HCT116 (cell line): Measurements from ENCODE around the gene RBP4.

ENCODE experiments used
- ATF3 ChIP-seq: IDR thresholded peaks from 2 replicates; pipeline ENCODE4 v1.6.1; 2012
- CTCF ChIP-seq, 3 experiments: fragments of 200-600 bp in 1 of 3; sonication (generic) in 1 of 3; IDR thresholded peaks in 2 of 3; conservative IDR thresholded peaks in 1 of 3; 2 replicates each; pipeline ENCODE4 v1.5.1; 2012 to 2017; ENCODE audit warnings: low read depth in 2 of 3, low read length in 2 of 3, antibody characterized with exemption in 1 of 3, borderline replicate concordance in 1 of 3, control low read depth in 1 of 3, mild to moderate bottlenecking in 1 of 3, mixed read lengths in 1 of 3, mixed run types in 1 of 3, moderate library complexity in 1 of 3; ENCODE audit not compliant: insufficient read depth in 1 of 3
- EZH2 ChIP-seq: fragments of 200-600 bp; sonication (generic); IDR thresholded peaks from 2 replicates; pipeline ENCODE4 v1.6.1; 2017; ENCODE audit warnings: antibody characterized with exemption, mixed run types
- EZH2phosphoT487 ChIP-seq: fragments of 200-600 bp; IDR thresholded peaks from 2 replicates; pipeline ENCODE4 v1.6.1; 2018; ENCODE audit warnings: antibody characterized with exemption, borderline replicate concordance
- JUND ChIP-seq: IDR thresholded peaks from 2 replicates; pipeline ENCODE4 v1.6.1; 2012
- POLR2A ChIP-seq: IDR thresholded peaks from 2 replicates; pipeline ENCODE4 v1.7.0; 2011; ENCODE audit warnings: borderline replicate concordance; ENCODE audit not compliant: insufficient read depth, insufficient read length; ENCODE audit errors: extremely low read depth
- POLR2AphosphoS5 ChIP-seq: IDR thresholded peaks from 2 replicates; pipeline ENCODE4 v1.6.1; 2011; ENCODE audit warnings: mild to moderate bottlenecking, low read depth, low read length, moderate library complexity
- REST ChIP-seq: IDR thresholded peaks from 2 replicates; pipeline ENCODE4 v1.6.1; 2012; ENCODE audit warnings: low read depth
- YY1 ChIP-seq: IDR thresholded peaks from 2 replicates; pipeline ENCODE4 v1.6.1; 2011; ENCODE audit warnings: low read length, low read depth, moderate library complexity, mild to moderate bottlenecking; ENCODE audit not compliant: insufficient replicate concordance; ENCODE audit errors: extremely low read depth
- ZBTB33 ChIP-seq: IDR thresholded peaks from 2 replicates; pipeline ENCODE4 v1.6.1; 2011; ENCODE audit warnings: mild to moderate bottlenecking, low read length, moderate library complexity; ENCODE audit not compliant: insufficient replicate concordance; ENCODE audit errors: extremely low read depth
- ZNF274 ChIP-seq: fragments of 200-500 bp; sonication (Bioruptor generic); IDR thresholded peaks from 2 replicates; pipeline ENCODE4 v1.6.1; 2014; ENCODE audit warnings: mild to moderate bottlenecking, low read depth, low read length, inconsistent platforms

- TF ChIP-seq CTCF (IDR thresholded peaks at IDR 0.05 in 2 of 3, conservative IDR thresholded peaks at IDR 0.05 in 1 of 3; ENCODE audit: borderline replicate concordance in 1 of 3, insufficient read depth in 1 of 3, low read depth in 2 of 3, low read length in 2 of 3): no peak
- no peak for TF ChIP-seq YY1
- no peak for TF ChIP-seq POLR2A
- TF ChIP-seq POLR2AphosphoS5: no peak
- TF ChIP-seq ZNF274: no peak
- TF ChIP-seq ZBTB33: no peak
- TF ChIP-seq EZH2: no peak
- no peak for TF ChIP-seq REST
- no peak for TF ChIP-seq JUND
- TF ChIP-seq EZH2phosphoT487: no peak
- TF ChIP-seq ATF3: no peak
Measured at GRCh38 chr10:93554316-93554663, 46.7 kb downstream of the RBP4 start.
